GM12872 (cell line): ENCODE data around the gene NRL.
A peak's percentile ranks its signal among the peaks of the same experiment; 100 is the strongest.

ENCODE experiments used
- CTCF ChIP-seq: IDR thresholded peaks from 3 replicates; pipeline ENCODE4 v1.5.1; 2011; ENCODE audit warnings: low read depth, mild to moderate bottlenecking, low read length, moderate library complexity; ENCODE audit not compliant: insufficient read depth

Gene NRL

GRCh38 chr14:24062216-24062980 lies 52.4 kb downstream of the NRL start:
- TF ChIP-seq CTCF: no peak

DNA sequence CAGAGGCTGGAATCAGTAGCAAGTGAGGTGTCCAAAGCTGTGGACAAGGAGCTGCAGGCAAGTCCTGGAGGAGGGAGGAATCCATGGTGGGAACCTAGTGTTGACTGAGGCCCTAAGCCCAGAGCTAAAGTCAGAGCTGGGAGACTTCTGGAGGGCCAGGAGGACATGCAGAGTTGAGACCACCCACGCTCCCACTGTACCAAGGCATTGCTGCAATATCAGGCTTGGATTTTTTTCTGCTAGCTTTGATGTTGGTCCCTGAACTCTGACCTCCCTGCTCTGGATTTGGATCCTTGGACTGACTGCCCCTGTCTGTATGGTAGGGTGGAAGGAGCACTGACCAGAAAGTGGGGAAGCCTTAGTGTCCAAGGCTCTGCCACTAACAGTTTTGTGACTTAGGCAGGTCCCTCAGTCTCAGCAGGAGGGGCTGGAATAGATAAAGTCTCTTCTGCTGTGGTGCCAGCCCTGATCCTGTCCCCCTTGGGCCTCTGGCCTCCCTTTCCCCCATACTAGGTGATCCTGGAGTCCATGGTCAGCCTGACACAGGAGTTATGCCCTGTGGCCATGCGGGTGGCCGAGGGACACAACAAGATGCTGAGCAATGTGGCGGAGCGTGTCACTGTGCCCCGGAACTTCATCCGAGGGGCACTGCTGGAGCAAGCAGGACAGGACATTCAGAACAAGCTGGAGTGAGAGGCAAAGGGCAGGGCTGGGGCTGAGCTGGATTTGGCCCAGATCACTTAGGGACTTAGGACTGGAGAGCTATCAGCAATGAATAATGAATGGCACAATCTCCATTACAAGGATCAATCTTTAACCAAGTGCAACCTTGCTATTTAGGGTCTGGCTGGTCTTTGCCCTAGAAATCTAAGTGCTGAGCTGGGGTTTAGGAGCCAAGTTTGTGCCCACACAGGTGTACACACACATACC lies 53.5 kb downstream of the NRL start:
- TF ChIP-seq CTCF: no peak

GRCh38 chr14:24060443-24060842 lies 54.3 kb downstream of the NRL start:
- no peak for TF ChIP-seq CTCF

DNA sequence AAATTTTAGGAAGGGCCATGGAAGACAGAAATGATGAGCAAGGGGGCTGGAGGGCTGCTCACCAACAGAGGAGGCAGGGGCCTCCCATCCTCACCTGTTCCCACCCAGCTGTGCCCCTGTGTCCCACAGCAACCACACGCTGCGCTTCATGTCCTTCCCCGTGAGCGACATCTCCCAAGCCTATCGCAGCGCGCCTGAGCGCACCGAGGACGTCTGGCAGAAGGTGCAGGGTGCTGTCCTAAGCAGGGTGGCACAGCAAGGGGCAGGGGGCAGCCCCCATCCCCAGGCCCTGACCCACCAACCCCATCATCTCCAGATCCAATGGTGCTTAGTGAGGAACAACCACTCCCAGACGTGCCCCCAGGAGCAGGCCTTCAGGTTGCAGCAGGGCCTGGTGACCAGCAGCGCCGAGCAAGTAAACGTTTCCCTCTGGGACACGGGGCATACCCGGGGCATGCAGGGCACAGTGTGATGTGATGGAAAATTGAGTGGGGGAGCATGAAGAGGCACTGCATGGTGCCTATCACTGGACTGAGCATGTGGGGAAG lies 54.8 kb downstream of the NRL start:
- TF ChIP-seq CTCF: no peak

GRCh38 chr14:24058951-24059475 lies 55.7 kb downstream of the NRL start:
- TF ChIP-seq CTCF: no peak

DNA sequence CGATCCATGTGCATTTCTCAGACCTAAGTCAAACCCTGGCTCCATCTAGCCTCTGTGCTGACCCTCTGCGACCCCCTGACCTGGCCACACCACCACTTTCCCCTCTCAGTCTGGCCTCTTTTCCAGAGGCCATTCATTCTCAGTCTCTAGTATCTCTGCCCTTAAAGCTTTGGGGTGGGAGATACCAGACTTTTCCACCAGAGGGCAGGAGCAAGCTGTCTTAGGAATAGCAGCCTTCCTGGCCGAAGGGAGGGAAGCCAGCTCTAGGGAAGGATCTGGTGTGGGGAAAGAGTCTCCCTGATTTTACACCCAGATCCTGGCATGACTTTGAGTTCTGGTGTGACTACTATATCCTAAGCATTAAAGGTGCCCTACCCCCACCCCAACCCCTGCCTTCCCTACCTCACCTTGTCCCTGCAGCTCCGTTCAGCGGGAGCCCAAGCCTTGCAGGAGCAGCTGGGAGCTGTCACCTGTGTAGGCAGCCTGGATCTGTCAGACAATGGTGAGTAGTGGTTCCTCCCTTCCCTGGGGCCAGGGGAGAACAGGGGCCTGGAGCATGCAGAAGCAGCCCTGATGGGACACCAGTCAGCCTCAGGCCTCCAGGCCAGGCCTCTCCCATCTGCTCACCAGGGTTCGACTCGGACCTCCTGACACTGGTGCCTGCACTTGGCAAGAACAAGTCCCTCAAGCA lies 56.3 kb downstream of the NRL start:
- peak; percentile 84 for TF ChIP-seq CTCF
